HG03066 (cell line): ENCODE data around the gene SLC35G4.
"Not testable (repeated sequence)": the region's sequence is repeated elsewhere in the genome, so short reads cannot be mapped to it uniquely, and the experiment has no call there.

Experiments
- ATAC-seq: cut with Tn5 transposase; IDR thresholded peaks from one replicate; pipeline ENCODE4 v1.9.1; 2021; ENCODE audit warnings: low read depth; ENCODE audit not compliant: unreplicated experiment

SLC35G4 gene

DNA sequence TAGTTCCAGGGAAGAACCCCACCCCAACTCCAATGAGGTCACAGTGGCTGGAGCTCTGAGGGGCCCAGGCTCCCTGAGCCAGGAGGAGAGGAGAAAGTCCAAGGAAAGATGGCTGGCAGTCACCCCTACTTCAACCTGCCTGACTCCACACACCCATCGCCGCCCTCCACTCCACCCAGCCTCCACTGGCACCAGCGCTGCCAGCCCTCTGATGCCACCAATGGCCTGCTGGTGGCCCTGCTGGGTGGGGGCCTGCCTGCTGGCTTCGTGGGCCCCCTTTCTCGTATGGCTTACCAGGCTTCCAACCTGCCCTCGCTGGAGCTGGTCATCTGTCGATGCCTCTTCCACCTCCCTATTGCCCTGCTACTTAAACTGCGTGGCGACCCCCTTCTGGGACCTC is at the start of gene SLC35G4:
TSS of gene SLC35G4 (plus strand) at position 109 of the 400 bp plus-strand sequence. CDS start at position 109, 0 bp downstream.
- ATAC-seq, result not testable (repeated sequence)

DNA sequence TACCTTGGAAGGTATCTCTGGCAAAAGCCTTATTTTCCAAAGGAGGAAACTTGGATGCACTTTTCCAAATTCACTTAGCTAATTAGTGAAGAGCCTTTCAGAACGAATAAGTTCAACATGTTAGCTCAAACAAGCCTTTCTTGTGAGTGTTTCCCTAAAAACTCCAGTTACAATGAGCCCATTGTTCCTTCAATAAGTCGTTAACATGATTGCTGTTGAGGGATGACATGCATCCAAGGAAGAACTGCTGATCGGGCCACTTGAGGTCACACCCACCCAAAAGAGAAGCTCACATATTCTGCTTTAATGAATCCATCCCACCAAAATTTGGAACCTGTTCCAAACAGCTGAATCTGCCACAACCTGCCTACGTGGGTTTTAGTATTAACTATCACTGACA is 48.1 kb upstream of the SLC35G4 start:
- ATAC-seq, result no peak

DNA sequence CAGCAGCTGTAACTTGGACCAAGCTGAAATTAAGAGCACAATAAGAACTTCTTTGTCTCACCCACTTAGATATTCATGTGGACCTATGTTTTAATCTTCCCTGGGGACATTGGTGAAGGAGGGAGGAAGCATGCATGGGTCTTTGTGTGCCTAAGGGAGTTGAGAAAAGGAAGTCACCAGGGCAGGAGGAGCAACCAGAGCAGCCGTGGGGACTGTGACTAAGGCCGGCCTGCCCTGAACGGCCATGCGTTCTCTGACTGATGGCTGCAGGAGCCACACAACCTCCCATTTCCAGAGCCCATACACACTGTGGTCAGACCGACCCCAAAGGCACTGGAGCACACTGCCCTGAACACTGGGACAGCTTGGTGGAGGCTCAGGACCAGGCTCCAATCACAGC is 43.7 kb upstream of the SLC35G4 start:
- no peak for ATAC-seq

DNA sequence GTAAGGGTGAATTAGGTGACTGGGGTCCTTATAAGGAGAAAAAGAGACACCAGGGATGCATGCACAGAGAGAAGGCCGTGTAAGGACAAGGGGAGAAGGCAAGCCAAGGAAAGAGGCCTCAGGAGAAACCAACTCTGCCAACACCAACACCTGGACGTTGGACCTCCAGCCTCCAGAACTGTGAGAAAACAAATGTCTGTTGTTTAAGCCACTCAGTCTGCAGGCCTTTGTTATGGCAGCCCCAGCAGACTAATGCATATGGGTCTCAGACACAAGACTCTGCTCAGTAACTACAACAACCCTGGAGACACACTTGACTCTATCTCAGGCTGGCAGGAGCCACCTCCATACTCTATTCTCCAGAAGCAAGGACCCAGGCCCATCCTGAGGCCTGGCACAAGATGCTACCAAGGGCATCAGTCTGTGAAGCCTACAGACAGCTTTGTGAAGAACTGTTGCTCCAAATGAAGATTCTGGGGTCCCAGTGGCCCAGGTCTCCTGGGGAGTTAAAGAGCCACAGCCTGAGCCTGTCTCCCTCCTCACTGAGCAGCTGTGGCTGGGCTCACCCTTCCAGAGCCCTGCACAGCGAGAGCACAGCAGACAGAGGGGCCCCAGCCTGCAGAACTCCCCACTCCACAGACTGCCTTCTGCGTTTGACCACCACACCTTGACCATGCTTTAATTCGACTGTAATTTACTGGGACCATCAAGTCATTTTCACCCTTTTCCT is 43.0 kb upstream of the SLC35G4 start:
- ATAC-seq, result no peak

DNA sequence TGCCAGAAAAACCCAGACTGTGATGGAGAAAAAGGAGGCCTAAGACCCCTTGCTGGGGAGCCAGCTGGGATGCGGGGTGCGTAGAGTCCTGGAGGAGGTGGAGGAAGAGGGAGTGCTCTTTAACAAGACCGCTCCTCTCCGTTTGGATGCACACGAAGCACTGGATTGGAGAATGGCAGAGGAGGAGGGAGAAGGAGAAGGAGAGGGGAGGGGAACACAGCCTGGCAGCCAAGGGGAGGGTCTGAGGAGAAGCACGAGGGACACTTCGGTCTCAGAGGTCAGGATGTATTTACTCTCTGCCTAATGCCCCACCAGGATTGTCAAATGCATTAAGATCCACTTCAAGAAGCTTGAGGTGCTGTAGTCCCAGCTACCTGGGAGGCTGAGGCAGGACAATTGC is 42.0 kb upstream of the SLC35G4 start:
- no peak for ATAC-seq

DNA sequence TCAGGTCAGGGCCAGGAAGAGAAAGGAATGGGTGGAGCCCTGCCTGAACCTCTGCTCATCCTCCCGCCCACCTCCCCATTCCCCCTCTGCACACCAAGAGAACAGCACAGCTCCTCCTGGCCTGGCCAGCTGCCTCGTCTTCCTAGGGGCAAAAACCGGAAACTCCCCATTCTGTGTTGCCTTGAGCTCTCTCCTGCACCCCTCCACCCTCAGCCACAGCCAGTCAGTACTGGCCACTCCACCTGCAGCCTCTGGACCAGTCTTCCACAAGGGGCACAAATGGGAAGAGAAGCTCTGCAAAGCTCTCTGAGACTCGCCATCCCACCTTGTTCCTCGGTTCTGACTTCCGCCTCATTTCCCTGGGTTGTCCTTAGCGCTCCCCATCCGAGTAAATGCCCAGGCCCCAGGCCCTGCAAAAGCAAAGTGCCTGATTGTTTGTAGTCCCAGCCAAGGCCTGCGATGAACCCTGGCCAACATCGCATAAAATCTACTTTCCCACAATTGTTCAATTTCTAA is 39.3 kb upstream of the SLC35G4 start:
- no peak for ATAC-seq

DNA sequence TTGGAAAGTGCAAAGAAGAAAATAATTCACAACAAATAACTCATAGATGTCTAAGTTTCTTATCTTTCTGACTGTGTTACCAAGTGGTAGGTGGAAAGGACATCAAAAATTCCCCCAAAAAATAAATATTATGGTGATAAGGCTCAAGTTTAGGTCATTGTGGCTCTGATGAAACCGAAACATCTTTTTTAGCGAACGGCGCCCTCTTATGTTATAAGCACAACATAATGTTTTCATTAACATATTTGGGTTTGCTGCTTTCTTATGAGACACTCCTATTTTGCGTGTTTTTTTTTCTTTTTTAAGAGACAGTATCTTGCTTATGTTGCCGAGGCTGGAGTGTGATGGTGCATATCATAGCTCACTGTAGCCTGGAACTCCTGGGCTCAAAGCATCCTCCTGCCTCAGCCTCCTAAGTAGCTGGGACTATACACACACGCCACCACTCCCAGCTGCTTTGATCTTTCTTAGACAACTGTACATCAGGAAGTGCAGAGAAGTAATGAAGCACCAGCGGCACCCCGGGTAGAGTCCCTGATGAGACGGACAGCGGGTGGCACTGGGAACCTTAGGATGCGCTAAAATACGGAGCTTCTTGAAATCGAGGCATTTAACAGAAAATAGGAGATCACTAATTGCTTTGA is 38.5 kb upstream of the SLC35G4 start:
- ATAC-seq, result no peak

DNA sequence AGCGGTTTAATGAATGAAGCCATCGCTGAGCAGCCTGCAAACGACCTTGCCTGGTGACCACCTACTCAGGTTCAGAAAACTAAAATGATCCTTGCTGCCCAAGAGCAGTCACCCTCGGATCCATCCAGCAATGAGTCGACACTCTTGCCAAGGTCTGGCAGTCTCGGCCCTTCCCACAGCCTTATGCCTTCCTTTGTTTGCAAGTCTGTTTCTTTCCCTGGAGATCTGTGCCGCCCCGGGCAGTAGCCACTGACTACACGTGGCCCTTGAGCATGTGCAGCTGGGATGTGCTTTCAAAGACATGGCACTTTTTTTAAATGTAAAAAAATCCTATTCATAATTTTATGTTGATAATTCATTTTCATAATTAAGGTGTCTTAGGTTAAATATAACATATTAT is 37.2 kb upstream of the SLC35G4 start:
- ATAC-seq, result no peak

DNA sequence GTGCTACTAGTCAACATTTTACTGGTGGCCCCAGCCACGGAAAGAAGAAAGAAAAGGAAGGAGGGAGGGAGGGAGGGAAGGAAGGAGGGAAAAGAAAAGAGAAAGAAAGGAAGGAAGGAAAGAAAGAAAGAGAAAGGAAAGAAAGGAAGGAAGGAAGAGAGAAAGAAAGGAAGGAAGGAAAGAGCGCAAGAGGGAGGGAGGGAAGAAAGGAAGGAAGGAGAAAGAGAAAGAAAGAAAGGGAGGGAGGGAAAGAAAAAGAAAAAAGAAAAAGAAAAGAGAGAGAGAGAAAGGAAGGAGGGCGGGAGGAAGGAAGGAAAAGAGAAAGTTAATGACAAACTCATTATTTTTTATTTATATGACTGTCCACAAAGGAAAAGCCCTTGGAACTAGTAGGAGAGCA is 34.9 kb upstream of the SLC35G4 start:
- no peak for ATAC-seq

DNA sequence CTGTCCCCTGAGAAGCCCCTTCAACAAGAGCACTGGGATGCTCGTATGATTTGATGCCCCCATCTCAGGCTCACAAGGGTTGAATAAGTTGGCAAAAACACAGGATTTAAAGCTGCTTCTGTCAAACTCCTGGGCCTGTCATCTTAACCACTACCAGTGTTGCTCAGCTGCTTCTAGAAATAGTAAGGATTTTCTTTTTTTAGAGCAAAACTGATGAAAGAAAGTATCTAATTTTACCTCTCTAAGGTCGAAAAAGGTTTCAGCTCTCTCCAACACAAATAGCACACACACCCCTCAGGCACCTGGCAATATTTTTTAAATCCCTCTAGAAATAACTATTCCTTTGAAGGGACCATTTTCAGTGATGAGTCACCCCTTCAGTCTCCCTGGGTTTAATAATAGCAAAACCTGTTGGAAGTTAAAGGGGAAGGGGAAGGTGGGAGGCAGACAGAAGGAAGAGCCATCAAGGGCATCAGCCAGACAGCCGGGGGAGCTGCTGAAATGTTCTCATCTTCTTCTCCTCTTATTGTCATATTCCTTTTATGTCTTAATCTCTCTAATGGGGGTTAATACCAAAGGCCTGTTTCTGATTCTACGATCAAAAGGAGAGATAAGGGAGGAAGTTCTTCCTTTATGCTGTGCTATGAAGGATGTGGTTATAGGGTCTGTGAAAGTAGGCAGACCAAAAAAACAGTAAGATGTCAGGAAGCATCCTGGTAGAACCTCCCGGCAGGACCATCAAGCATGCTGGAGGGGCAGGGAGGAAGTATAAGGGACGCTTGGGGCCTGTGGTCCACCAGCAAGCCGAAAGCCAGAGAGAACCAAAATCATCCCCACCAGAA is 31.9 kb upstream of the SLC35G4 start:
- ATAC-seq, result no peak

DNA sequence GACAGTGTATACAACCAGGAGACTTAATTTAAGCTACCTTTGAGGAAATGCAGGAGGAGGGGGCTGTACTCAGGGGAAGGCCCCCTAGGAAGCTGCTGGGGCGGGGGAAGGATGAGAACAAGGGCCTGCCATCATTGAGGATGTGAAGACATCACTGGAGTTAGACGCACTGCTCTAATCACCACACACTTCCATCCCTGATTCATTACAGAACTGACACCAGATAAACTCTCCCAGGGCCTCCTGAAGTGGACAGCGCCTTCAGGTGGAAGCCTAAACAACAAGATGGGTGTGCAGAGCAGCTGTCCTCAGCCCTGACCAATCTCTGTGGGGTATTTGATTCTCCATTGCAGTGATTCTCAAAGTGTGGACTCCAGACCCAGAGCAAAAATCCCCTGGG is 30.6 kb upstream of the SLC35G4 start:
- ATAC-seq, result no peak

DNA sequence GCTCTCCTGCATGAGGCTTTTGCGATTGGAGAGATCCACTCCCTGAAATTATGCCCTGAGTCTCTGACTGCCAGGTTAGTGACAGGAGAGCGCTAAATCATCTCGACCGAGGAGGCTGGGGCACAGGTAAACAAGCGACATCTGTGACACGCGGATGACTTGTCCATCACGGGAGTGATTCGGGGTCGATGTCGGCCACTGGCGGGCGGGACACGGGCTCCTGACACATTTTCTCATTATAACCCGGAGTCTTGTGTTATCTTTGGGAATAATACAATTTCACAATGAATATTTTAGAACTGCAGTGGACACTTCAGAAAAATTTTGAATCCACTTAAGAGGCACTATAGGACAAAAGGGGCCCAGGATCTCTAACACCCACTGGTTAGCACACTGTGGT is 29.5 kb upstream of the SLC35G4 start:
- no peak for ATAC-seq

DNA sequence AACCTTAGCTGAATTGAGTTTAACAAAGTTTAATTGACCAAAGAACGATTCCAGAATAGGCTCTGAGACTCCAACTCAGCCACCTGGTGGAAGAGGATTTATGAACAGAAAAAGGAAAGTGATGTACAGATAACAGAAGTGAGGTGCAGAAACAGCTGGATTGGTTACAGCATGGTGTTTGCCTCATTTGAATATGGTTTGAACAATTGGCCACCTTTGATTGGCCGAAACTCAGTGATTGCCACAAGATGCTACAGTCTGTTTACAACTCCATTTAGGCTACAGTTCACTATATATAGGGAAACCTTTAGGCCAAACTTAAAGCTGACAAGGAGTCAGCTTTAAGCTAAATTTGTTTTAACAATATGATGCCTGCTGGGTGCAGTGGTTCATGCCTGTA is 28.1 kb upstream of the SLC35G4 start:
- peak; percentile 50 for ATAC-seq

DNA sequence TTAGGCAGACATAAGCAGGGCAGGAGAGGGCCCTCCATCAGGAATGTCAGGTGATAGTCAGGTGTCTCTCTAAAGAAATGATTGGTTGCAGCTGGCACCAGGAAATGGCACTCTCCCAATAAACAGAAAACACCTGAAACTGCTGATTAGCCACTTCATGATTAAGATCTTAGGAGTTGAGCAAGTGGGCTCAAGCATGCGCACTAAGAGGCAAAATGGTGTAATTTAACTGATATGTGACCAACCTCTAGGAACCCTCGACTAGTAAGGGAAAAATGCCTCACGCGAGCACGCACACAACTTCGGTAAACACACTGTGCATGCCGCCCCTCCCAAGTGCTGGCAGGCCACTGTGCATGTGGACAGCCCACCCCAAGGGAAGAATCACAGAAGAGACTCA is 23.8 kb upstream of the SLC35G4 start:
- no peak for ATAC-seq

DNA sequence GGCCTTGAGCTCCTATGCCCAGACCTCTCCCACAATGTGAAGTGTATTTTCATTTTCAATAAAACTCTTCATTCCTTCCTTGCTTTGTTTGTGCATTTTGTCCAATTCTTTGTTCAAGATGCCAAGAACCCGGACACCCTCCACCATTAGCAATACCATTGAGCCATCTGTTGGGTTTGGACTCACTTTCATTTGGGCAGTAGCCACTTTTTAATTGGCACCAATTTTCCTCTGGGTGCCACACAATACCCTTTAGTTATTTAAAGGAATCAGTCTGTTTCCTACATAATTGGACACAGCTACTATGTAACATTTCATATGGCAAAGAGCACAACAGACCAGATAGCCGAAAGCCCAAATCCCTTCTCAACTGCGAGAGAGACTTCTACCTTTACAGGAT is 22.5 kb upstream of the SLC35G4 start:
- ATAC-seq, result no peak

DNA sequence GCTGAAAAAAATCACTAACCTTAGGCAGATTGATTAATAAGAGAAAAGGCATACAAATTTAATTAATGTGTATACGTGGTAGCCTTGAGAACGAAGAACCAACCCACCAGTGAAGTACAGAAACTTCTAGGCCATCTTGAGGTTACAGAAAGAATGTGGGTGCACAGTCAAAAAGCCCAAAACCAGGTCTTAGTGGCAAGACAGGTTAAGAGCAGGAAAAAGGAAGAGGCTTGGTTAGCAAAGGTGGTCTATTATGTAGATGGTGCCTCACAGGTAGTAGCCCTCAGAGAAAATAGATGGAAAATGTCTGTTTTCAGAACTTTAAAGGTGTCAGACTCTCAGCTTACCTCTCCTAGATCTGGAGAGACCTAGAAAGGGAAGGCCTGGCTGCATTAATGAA is 22.0 kb upstream of the SLC35G4 start:
- no peak for ATAC-seq

DNA sequence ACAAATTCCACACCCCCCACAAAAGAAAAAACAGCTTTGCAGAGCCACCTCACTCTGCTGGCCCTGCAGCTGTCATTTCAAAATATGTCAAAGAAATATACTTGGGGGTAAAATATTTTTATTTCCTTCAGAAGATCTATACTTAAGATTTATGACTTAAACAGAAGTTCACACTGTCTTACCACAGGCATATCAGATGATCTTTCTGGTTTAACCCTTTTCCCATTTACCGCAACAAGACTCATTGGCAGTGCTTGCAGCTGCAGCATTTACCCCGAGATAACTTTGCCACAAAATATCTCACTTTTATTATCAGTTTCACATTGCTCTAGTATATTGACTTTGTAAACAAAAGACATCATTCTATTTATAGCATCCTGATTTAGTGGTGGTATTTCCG is 21.6 kb upstream of the SLC35G4 start:
- ATAC-seq, result no peak

DNA sequence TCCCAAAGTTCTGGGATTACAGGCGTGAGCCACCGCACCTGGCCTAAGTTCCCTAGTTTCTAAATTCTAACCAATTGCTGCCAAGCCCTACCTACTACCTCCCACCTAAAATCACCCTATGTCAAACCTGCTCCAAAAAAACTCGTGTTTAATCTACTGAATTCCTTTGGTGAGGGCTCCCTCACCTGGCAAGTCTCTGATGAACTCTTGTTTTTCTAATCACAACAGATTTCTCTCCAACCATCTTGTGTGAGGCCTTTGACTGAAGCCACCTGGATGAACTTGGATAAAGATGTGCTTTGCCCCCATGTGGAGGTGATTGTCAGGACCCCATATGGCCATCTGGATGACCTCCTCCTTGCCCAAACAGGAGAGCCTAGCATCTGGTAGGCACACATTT is 17.4 kb upstream of the SLC35G4 start:
- ATAC-seq, result no peak

DNA sequence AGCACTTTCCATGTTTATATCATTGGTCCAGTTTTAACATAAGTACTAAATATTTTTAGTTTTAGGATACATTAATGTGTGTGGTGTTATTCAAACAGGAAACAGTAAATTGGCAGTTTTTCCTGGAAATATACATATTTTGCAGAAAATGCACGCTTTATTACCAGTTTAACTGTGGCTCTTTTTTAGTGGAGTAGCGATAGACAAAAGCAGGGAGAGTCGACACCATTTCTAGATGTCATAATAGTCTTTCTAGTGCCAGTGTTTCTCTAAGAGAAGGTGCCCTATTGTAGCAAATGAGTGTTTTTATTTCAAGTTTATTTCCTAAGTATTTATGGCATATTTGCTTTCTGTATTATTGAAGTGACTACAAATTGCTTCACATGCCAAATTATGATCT is 9.1 kb upstream of the SLC35G4 start:
- ATAC-seq, result no peak

DNA sequence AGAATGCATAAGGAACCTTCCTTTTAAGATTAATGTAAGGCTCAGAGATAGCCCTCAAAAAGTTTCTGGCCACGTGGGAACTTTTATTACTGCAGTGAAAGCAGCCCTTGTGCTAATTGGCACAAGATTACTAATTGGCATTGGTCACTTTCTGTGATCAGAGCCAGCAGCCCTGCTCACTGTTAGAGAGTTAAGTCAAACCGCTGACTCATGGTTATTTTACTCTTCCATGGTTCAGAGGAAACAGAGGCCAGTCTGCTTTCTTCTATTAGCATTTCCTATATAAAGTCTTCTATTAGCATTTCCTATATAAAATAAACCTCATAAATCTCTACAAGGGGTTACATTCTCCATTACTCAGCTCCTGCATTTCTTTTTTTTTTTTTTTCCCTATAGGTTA is 1.5 kb upstream of the SLC35G4 start:
- no peak for ATAC-seq

DNA sequence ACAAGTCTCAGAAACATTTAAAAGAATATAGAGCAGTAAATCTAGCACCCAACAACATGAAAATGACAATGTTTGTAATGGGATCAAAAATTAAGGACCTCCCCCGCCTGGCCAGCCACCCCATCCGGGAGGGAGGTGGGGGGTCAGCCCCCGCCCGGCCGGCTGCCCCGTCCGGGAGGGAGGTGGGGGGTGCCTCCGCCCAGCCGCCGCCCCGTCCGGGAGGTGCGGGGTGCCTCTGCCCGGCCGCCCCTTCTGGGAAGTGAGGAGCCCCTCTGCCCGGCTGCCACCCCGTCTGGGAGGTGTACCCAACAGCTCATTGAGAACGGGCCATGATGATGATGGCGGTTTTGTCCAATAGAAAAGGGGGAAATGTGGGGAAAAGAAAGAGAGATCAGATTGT is 778 bp upstream of the SLC35G4 start:
- not testable (repeated sequence) for ATAC-seq
